Measurements from ENCODE around the gene ATP5PD.

- no peak for TF ChIP-seq CTCF (IDR thresholded peaks at IDR 0.05)
- TF ChIP-seq ATF1 (CRISPR knock-in tag; IDR thresholded peaks at IDR 0.05), result no peak
- TF ChIP-seq SP1 (CRISPR knock-in tag; conservative IDR thresholded peaks at IDR 0.05), result no peak
Measured at GRCh38 chr17:75044716-75045115, 2.1 kb downstream of the ATP5PD start.

All from WTC11 (cell line).